ENCODE results near the gene ZSCAN5C.
"Not testable (repeated sequence)": the region's sequence is repeated elsewhere in the genome, so short reads cannot be mapped to it uniquely, and the experiment has no call there.

DNA sequence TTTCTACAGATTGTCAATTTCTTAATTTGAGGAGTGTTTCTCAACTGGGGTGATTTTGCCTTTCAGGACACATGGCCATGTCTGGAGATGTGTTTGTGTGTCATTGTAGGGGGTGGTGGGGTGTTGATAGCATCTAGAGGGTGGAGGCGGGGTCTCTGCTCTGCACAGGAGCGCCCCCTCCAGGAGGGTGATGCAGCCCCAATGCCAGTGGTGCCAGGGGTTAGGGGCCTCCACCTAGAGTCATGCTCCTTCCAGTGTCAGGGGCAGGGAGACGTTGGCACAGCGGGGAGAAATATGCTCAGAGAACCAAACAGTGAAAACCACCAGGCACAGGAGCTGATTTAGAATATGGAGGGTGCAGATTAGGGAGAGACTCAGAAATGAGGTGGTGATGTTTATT is 43.7 kb downstream of the ZSCAN5C start:
- TF ChIP-seq, protein P1, sequence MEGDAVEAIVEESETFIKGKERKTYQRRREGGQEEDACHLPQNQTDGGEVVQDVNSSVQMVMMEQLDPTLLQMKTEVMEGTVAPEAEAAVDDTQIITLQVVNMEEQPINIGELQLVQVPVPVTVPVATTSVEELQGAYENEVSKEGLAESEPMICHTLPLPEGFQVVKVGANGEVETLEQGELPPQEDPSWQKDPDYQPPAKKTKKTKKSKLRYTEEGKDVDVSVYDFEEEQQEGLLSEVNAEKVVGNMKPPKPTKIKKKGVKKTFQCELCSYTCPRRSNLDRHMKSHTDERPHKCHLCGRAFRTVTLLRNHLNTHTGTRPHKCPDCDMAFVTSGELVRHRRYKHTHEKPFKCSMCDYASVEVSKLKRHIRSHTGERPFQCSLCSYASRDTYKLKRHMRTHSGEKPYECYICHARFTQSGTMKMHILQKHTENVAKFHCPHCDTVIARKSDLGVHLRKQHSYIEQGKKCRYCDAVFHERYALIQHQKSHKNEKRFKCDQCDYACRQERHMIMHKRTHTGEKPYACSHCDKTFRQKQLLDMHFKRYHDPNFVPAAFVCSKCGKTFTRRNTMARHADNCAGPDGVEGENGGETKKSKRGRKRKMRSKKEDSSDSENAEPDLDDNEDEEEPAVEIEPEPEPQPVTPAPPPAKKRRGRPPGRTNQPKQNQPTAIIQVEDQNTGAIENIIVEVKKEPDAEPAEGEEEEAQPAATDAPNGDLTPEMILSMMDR (conservative IDR thresholded peaks at IDR 0.05), result 0 out of 2 replicates have a peak, but pooled peaks have one; percentile 7
- not testable (repeated sequence) for TF ChIP-seq ZFX (IDR thresholded peaks at IDR 0.05)

Measured in C4-2B (cell line).